ENCODE results near the gene RALGPS2.

GRCh38 chr1:178713259-178713658 lies 11.8 kb upstream of the RALGPS2 start:
- TF ChIP-seq CTCF (IDR thresholded peaks at IDR 0.05 in 8 of 11, conservative IDR thresholded peaks at IDR 0.05 in 3 of 11), result no peak
- no peak for TF ChIP-seq POLR2A (IDR thresholded peaks at IDR 0.05)
- no peak for TF ChIP-seq POLR2AphosphoS5 (IDR thresholded peaks at IDR 0.05)

All from spleen (tissue), 7 donors.